GM12891 (cell line): ENCODE results near the gene ROBO1.

Source experiments
- POLR2A ChIP-seq: IDR thresholded peaks from 2 replicates; pipeline ENCODE4 v1.6.1; 2011; ENCODE audit warnings: low read depth, low read length, control low read depth
- POLR2AphosphoS5 ChIP-seq: IDR thresholded peaks from 2 replicates; pipeline ENCODE4 v1.6.1; 2011; ENCODE audit warnings: low read depth, low read length, control low read depth

- TF ChIP-seq POLR2A (no peak), POLR2AphosphoS5 (no peak)
These were observed 830.3 kb downstream of the ROBO1 start for GRCh38 chr3:78937475-78937874.
